Loucy (cell line): ENCODE data around the gene CPED1.
"Not testable (repeated sequence)": the region's sequence is repeated elsewhere in the genome, so short reads cannot be mapped to it uniquely, and the experiment has no call there.

Experiments used
- H2AFZ ChIP-seq: fragments of 200-600 bp; sonication (generic); 2 replicates; pipeline ENCODE4 v1.6.0; 2016; ENCODE audit warnings: antibody characterized with exemption, mild to moderate bottlenecking, low read length, moderate library complexity
- H3F3A ChIP-seq: fragments of 200-600 bp; 2 replicates; pipeline ENCODE4 v1.6.0; 2016; ENCODE audit warnings: antibody characterized with exemption, low read depth, mild to moderate bottlenecking
- H3K27me3 ChIP-seq: fragments of 200-600 bp; sonication (generic); 2 replicates; pipeline ENCODE4 v1.6.1; 2014; ENCODE audit warnings: low read length, mild to moderate bottlenecking; ENCODE audit not compliant: insufficient read depth, poor library complexity, severe bottlenecking
- H3K36me3 ChIP-seq: fragments of 200-600 bp; sonication (generic); 2 replicates; pipeline ENCODE4 v1.6.1; 2016; ENCODE audit warnings: low read length; ENCODE audit not compliant: insufficient read depth
- H3K4me1 ChIP-seq: fragments of 200-600 bp; sonication (generic); 2 replicates; pipeline ENCODE4 v1.5.1; 2014; ENCODE audit warnings: low read length, mild to moderate bottlenecking; ENCODE audit not compliant: insufficient read depth, poor library complexity, severe bottlenecking
- H3K4me2 ChIP-seq: fragments of 200-600 bp; sonication (generic); 2 replicates; pipeline ENCODE4 v1.6.0; 2014; ENCODE audit warnings: antibody characterized with exemption, low read length, low read depth, mild to moderate bottlenecking; ENCODE audit not compliant: poor library complexity, severe bottlenecking
- H3K4me3 ChIP-seq: fragments of 200-600 bp; sonication (generic); 2 replicates; pipeline ENCODE4 v1.5.1; 2014; ENCODE audit warnings: low read length, mild to moderate bottlenecking, mixed read lengths; ENCODE audit not compliant: poor library complexity, severe bottlenecking
- H3K79me2 ChIP-seq: fragments of 200-600 bp; sonication (generic); 2 replicates; pipeline ENCODE4 v1.6.1; 2014; ENCODE audit warnings: low read length; ENCODE audit not compliant: insufficient read depth
- H3K9ac ChIP-seq: fragments of 200-600 bp; sonication (generic); 2 replicates; pipeline ENCODE4 v1.6.0; 2014; ENCODE audit warnings: mild to moderate bottlenecking, low read depth, low read length, moderate library complexity; ENCODE audit not compliant: poor library complexity, severe bottlenecking
- H3K9me2 ChIP-seq: fragments of 200-600 bp; sonication (generic); replicated peaks from 2 replicates; pipeline ENCODE4 v1.6.1; 2016; ENCODE audit warnings: low read depth, low read length, mixed read lengths
- H3K9me3 ChIP-seq: fragments of 200-600 bp; sonication (generic); 2 replicates; pipeline ENCODE4 v1.6.1; 2014; ENCODE audit warnings: mild to moderate bottlenecking, antibody characterized with exemption, low read length, low read depth; ENCODE audit not compliant: insufficient read depth
- H4K20me1 ChIP-seq: fragments of 200-600 bp; sonication (generic); 2 replicates; pipeline ENCODE4 v1.6.0; 2014; ENCODE audit warnings: antibody characterized with exemption, low read length, mild to moderate bottlenecking; ENCODE audit not compliant: insufficient read depth, poor library complexity, severe bottlenecking
- CTCF ChIP-seq: fragments of 200-600 bp; sonication (generic); conservative IDR thresholded peaks from 2 replicates; pipeline ENCODE4 v1.5.1; 2014; ENCODE audit warnings: mild to moderate bottlenecking, antibody characterized with exemption, low read length
- EZH2phosphoT487 ChIP-seq: fragments of 200-600 bp; IDR thresholded peaks from 2 replicates; pipeline ENCODE4 v1.6.1; 2018; ENCODE audit warnings: antibody characterized with exemption, mild to moderate bottlenecking, moderate library complexity, borderline replicate concordance

Gene CPED1

GRCh38 chr7:121057878-121058277 lies 69.4 kb downstream of the CPED1 start:
- no peaks in the 10 kb centered on the region for H3F3A ChIP-seq
- H3K9me3 ChIP-seq, result no peaks in the 10 kb centered on the region
- TF ChIP-seq CTCF, result no peak
- TF ChIP-seq EZH2phosphoT487, result no peak
- H3K4me3 ChIP-seq, result no peak overlapping the region
- no peak overlapping the region for H3K9ac ChIP-seq
- no peaks in the 10 kb centered on the region for H4K20me1 ChIP-seq
- no peaks in the 10 kb centered on the region for H3K4me1 ChIP-seq
- H3K36me3 ChIP-seq, result no peaks in the 10 kb centered on the region
- H3K79me2 ChIP-seq, result no peaks in the 10 kb centered on the region
- H3K4me2 ChIP-seq, result no peak overlapping the region
- no peak overlapping the region for H2AFZ ChIP-seq
- H3K9me2 ChIP-seq, result no peaks in the 10 kb centered on the region
- no peaks in the 10 kb centered on the region for H3K27me3 ChIP-seq

- no peaks in the 10 kb centered on the region for H3K9me3 ChIP-seq
- H4K20me1 ChIP-seq, result no peaks in the 10 kb centered on the region
- H3K9ac ChIP-seq, result no peak overlapping the region
- H3K4me1 ChIP-seq, result no peaks in the 10 kb centered on the region
- H3K4me2 ChIP-seq, result no peak overlapping the region
- no peaks in the 10 kb centered on the region for H3F3A ChIP-seq
- no peak overlapping the region for H3K4me3 ChIP-seq
- H3K36me3 ChIP-seq, result no peaks in the 10 kb centered on the region
- H2AFZ ChIP-seq, result no peak overlapping the region
- no peaks in the 10 kb centered on the region for H3K79me2 ChIP-seq
- H3K9me2 ChIP-seq, result no peaks in the 10 kb centered on the region
- TF ChIP-seq EZH2phosphoT487 (no peak), CTCF (no peak)
- no peaks in the 10 kb centered on the region for H3K27me3 ChIP-seq
Observed at GRCh38 chr7:121058975-121059374, 70.5 kb downstream of the CPED1 start.

GRCh38 chr7:121059979-121060509 lies 71.5 kb downstream of the CPED1 start:
- H3K4me3 ChIP-seq, H3F3A ChIP-seq, H3K27me3 ChIP-seq, H3K9ac ChIP-seq, H3K36me3 ChIP-seq, H4K20me1 ChIP-seq, H3K79me2 ChIP-seq, H3K9me3 ChIP-seq, H2AFZ ChIP-seq, H3K4me2 ChIP-seq, H3K4me1 ChIP-seq, H3K9me2 ChIP-seq: not testable (repeated sequence)
